Right lobe of liver (tissue), 4 donors: ENCODE data around the gene SHLD1.

Experiments
- POLR2A ChIP-seq: fragments of 450-650 bp; IDR thresholded peaks from one replicate; pipeline ENCODE4 v1.6.1; 2017; ENCODE audit warnings: antibody characterized with exemption, mild to moderate bottlenecking
- TF ChIP-seq, protein P1 (sequence below), 4 donors: fragments of 200-600 bp in 3 of 4; fragments of 450-650 bp in 1 of 4; IDR thresholded peaks; one replicate each; pipeline versions ENCODE4 v1.5.1 to v1.8.0; 2016 to 2022; ENCODE audit warnings: antibody characterized with exemption in 4 of 4, mild to moderate bottlenecking in 2 of 4
- donor health status: DM: no; HTN: no; CAD: no.
- donor health status: DM: no; HTN: no; CAD: no.
- donor health status: DM: no; HTN: yes; CAD: no.

DNA sequence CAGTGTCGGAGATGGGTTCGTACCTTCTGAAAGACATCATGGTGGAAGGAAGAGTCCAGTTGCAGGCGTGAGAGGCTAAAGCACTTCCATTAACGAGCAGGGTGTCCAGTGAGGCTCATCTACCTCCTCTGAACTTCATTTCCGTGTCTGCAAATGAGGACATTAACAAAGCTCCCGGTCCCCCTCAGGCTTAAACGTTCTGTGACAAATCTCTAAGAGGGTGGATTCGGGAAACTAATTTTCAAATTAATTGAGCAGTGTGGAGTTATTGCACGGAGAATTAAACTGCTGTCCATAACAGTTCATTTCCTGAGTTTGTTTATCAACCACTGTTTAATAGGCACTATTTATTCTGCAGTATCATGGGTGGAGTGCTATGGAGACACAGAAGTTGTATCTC is 132.0 kb downstream of the SHLD1 start:
- TF ChIP-seq, protein P1, sequence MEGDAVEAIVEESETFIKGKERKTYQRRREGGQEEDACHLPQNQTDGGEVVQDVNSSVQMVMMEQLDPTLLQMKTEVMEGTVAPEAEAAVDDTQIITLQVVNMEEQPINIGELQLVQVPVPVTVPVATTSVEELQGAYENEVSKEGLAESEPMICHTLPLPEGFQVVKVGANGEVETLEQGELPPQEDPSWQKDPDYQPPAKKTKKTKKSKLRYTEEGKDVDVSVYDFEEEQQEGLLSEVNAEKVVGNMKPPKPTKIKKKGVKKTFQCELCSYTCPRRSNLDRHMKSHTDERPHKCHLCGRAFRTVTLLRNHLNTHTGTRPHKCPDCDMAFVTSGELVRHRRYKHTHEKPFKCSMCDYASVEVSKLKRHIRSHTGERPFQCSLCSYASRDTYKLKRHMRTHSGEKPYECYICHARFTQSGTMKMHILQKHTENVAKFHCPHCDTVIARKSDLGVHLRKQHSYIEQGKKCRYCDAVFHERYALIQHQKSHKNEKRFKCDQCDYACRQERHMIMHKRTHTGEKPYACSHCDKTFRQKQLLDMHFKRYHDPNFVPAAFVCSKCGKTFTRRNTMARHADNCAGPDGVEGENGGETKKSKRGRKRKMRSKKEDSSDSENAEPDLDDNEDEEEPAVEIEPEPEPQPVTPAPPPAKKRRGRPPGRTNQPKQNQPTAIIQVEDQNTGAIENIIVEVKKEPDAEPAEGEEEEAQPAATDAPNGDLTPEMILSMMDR (IDR thresholded peaks at IDR 0.05): no peak
- TF ChIP-seq POLR2A: no peak
